ENCODE data around the gene ADGRD1. TPM values are rescaled to one million over a fixed set of nuclear protein-coding genes. Genes with fewer than 3 reads are reported as not detected.

The ADGRD1 gene
- total and polyA plus RNA-seq, 2 of the 8 experiments (the other 6 are each of a cell fraction or from before 2014, with no cell fraction given) = 0.36 to 0.48 TPM

GRCh38 chr12:131147293-131147692 lies 193.6 kb downstream of the ADGRD1 start:
- H4K20me1 ChIP-seq (replicated peaks in 1 of 2; ENCODE audit: control insufficient read depth in 1 of 2, insufficient read depth in 2 of 2, low read length in 2 of 2) = no peaks in the 10 kb centered on the region
- no peaks in the 10 kb centered on the region for H3K4me1 ChIP-seq (replicated peaks in 1 of 4; ENCODE audit: control insufficient read depth in 3 of 4, insufficient read depth in 4 of 4, low read length in 3 of 4)
- no peak overlapping the region for H2BK20ac ChIP-seq (ENCODE audit: low read length)
- no peak overlapping the region for H3K56ac ChIP-seq (replicated peaks; ENCODE audit: insufficient read length, low read depth, low read length)
- no peak overlapping the region for H3K4me2 ChIP-seq (ENCODE audit: insufficient read depth in 1 of 2, low read depth in 2 of 2, low read length in 2 of 2)
- no peaks in the 10 kb centered on the region for H3K27me3 ChIP-seq (replicated peaks in 1 of 4; ENCODE audit: control insufficient read depth in 3 of 4, extremely low read depth in 1 of 4, insufficient read depth in 3 of 4, low read length in 3 of 4)
- H2BK15ac ChIP-seq (ENCODE audit: low read length) = no peak overlapping the region
- POLR2A ChIA-PET (ENCODE audit: partially characterized antibody) = no interaction called here
- no peak overlapping the region for H2AK5ac ChIP-seq (ENCODE audit: low read depth, low read length)
- no peak overlapping the region for H3K4ac ChIP-seq (replicated peaks; ENCODE audit: insufficient read length, low read depth, low read length)
- CTCF ChIA-PET (ENCODE audit: partially characterized antibody) = interaction anchor here (0.9 to 1.9 kb wide), 4 partner anchors 13 to 43 kb away, joined by 3 to 9 read pairs (median 4); no protein-coding TSS in a partner anchor
- H3K36me3 ChIP-seq (ENCODE audit: control insufficient read depth in 2 of 4, insufficient read depth in 4 of 4, low read length in 3 of 4) = no peaks in the 10 kb centered on the region
- no peaks in the 10 kb centered on the region for H3K79me1 ChIP-seq (ENCODE audit: low read depth, low read length)
- no peak overlapping the region for H2BK120ac ChIP-seq (replicated peaks; ENCODE audit: low read depth, low read length)
- H3K4me3 ChIP-seq (ENCODE audit: extremely low read depth in 1 of 4, insufficient read depth in 2 of 4, low read depth in 3 of 4, low read length in 4 of 4) = no peak overlapping the region
- H3K14ac ChIP-seq (ENCODE audit: insufficient read length) = no peak overlapping the region
- H3K18ac ChIP-seq (ENCODE audit: extremely low read depth, low read length) = no peak overlapping the region
- no peak overlapping the region for H2BK5ac ChIP-seq (ENCODE audit: low read depth, low read length)
- no peak overlapping the region for H4K91ac ChIP-seq (replicated peaks; ENCODE audit: insufficient read length, low read length)
- no peak overlapping the region for H4K8ac ChIP-seq (ENCODE audit: extremely low read depth, insufficient read depth, low read length)
- no peak overlapping the region for H3K27ac ChIP-seq (ENCODE audit: low read depth, low read length)
- no peak overlapping the region for H2BK12ac ChIP-seq (ENCODE audit: low read depth, low read length)
- no peak for FAIRE-seq
- H3K23ac ChIP-seq (ENCODE audit: insufficient read length) = no peak overlapping the region
- H4K5ac ChIP-seq (ENCODE audit: insufficient read length, low read depth, low read length) = no peak overlapping the region
- no peak overlapping the region for H2AFZ ChIP-seq (ENCODE audit: low read length)
- no peak overlapping the region for H3K9ac ChIP-seq (replicated peaks in 1 of 4; ENCODE audit: extremely low read depth in 1 of 4, low read depth in 3 of 4, low read length in 3 of 4)
- 0 out of 2 replicates have a peak, but pooled peaks cover 2% of the 10 kb centered on the region for H3K23me2 ChIP-seq (ENCODE audit: low read depth, low read length)
- no peaks in the 10 kb centered on the region for H3K79me2 ChIP-seq (ENCODE audit: control insufficient read depth in 1 of 2, insufficient read depth in 2 of 2, low read length in 2 of 2)
- no peak for DNase-seq (ENCODE audit: low read depth in 1 of 2, low spot score in 2 of 2)
- no peaks in the 10 kb centered on the region for H3K9me3 ChIP-seq (ENCODE audit: insufficient read depth in 2 of 2, low read depth in 1 of 2, low read length in 1 of 2)
- 92% methylated on average over 1 of the region's 1 CpG; no CpG with 5 or more reads in 1 of the 2 experiments for WGBS, 2 experiments (ENCODE audit: extremely low coverage in 1 of 2, insufficient coverage in 1 of 2, insufficient read length in 1 of 2, insufficient replicate concordance in 2 of 2, low coverage in 1 of 2, low lambda C conversion rate in 2 of 2, missing lambda C conversion rate in 1 of 2)
- no peak for TF ChIP-seq GABPA (IDR thresholded peaks at IDR 0.05; ENCODE audit: borderline replicate concordance, insufficient read depth, low read length)
- TF ChIP-seq SAP30 (IDR thresholded peaks at IDR 0.05; ENCODE audit: insufficient read depth, insufficient replicate concordance, low read length) = no peak
- TF ChIP-seq BRCA1 (IDR thresholded peaks at IDR 0.05; ENCODE audit: low read depth, low read length) = no peak
- TF ChIP-seq E2F6 (IDR thresholded peaks at IDR 0.05) = no peak
- TF ChIP-seq JUND (IDR thresholded peaks at IDR 0.05; ENCODE audit: low read length) = no peak
- TF ChIP-seq EZH2 (IDR thresholded peaks at IDR 0.05; ENCODE audit: low read depth, low read length, severe bottlenecking) = no peak
- TF ChIP-seq RFX5 (IDR thresholded peaks at IDR 0.05; ENCODE audit: borderline replicate concordance, low read depth, low read length) = no peak
- TF ChIP-seq TCF12 (IDR thresholded peaks at IDR 0.05; ENCODE audit: low read depth, low read length) = no peak
- no peak for TF ChIP-seq EGR1 (IDR thresholded peaks at IDR 0.05; ENCODE audit: borderline replicate concordance, low read depth, low read length)
- TF ChIP-seq POLR2AphosphoS5 (IDR thresholded peaks at IDR 0.05; ENCODE audit: low read depth, low read length) = no peak
- TF ChIP-seq MAFK (IDR thresholded peaks at IDR 0.05; ENCODE audit: low read depth, low read length) = no peak
- TF ChIP-seq RAD21 (IDR thresholded peaks at IDR 0.05 in 1 of 2, conservative IDR thresholded peaks at IDR 0.05 in 1 of 2; ENCODE audit: low read depth in 2 of 2, low read length in 2 of 2) = no peak
- no peak for TF ChIP-seq ASH2L (IDR thresholded peaks at IDR 0.05; ENCODE audit: low read length)
- TF ChIP-seq SRF (IDR thresholded peaks at IDR 0.05; ENCODE audit: low read depth, low read length) = no peak

Measured in H1 (cell line).